ENCODE measurements around the gene C5AR1. TPM values are rescaled to one million over a fixed set of nuclear protein-coding genes. Genes with fewer than 3 reads are reported as not detected.

C5AR1 gene
- total and polyA plus RNA-seq, 9 of the 15 experiments (the other 6 are each of a cell fraction or from before 2014, with no cell fraction given), result 0.06 to 1.6 (median 0.28) TPM; not detected in 3

- TF ChIP-seq DLX4 (CRISPR knock-in tag; IDR thresholded peaks at IDR 0.05) (no peak), ZEB2 (IDR thresholded peaks at IDR 0.05) (no peak), TBL1XR1 (IDR thresholded peaks at IDR 0.05; ENCODE audit: low read length in 2 of 2) (peak; percentile 10 to 45; a peak in 2 of 4 replicates), MTA3 (IDR thresholded peaks at IDR 0.05; ENCODE audit: borderline replicate concordance) (no peak; the same call in 1 of the 2 replicates), TAL1 (IDR thresholded peaks at IDR 0.05) (no peak), ZBTB12 (CRISPR knock-in tag; IDR thresholded peaks at IDR 0.05) (no peak), SIX5 (IDR thresholded peaks at IDR 0.05; ENCODE audit: borderline replicate concordance in 1 of 2, insufficient read depth in 1 of 2, low read depth in 1 of 2, low read length in 2 of 2) (no peak), MBD2 (IDR thresholded peaks at IDR 0.05; ENCODE audit: borderline replicate concordance, low read depth) (no peak), PCBP2 (IDR thresholded peaks at IDR 0.05; ENCODE audit: low read depth, low read length, poor library complexity, severe bottlenecking) (no peak), ZNF324 (CRISPR knock-in tag; IDR thresholded peaks at IDR 0.05) (no peak), RBM39 (optimal IDR thresholded peaks at IDR 0.05; ENCODE audit: low read depth, low read length) (no peak), HOXB6 (CRISPR knock-in tag; IDR thresholded peaks at IDR 0.05; ENCODE audit: borderline replicate concordance) (no peak), LEF1 (IDR thresholded peaks at IDR 0.05) (no peak; the same call in 1 of the 2 replicates), ZNF143 (CRISPR knock-in tag; IDR thresholded peaks at IDR 0.05) (no peak), E2F4 (CRISPR knock-in tag; IDR thresholded peaks at IDR 0.05; ENCODE audit: low read depth) (0 out of 2 replicates have a peak, but pooled peaks have one; percentile 21), SMARCA4 (IDR thresholded peaks at IDR 0.05) (no peak; the same call in 1 of the 2 replicates), ATF3 (IDR thresholded peaks at IDR 0.05) (no peak), ATF3 (CRISPR knock-in tag; conservative IDR thresholded peaks at IDR 0.05) (no peak), DEAF1 (CRISPR knock-in tag; IDR thresholded peaks at IDR 0.05) (no peak), CGGBP1 (CRISPR knock-in tag; IDR thresholded peaks at IDR 0.05) (0 out of 2 replicates have a peak, but pooled peaks have one; percentile 68)
Measured at GRCh38 chr19:47348819-47349795, 39.4 kb downstream of the C5AR1 start, which contains the start of gene DHX34 (continued).

All from K562 (cell line).